Measurements from ENCODE around the gene IFT52.
A peak's percentile ranks its signal among the peaks of the same experiment; 100 is the strongest.
"Not testable (repeated sequence)": the region's sequence is repeated elsewhere in the genome, so short reads cannot be mapped to it uniquely, and the experiment has no call there.

The IFT52 gene

DNA sequence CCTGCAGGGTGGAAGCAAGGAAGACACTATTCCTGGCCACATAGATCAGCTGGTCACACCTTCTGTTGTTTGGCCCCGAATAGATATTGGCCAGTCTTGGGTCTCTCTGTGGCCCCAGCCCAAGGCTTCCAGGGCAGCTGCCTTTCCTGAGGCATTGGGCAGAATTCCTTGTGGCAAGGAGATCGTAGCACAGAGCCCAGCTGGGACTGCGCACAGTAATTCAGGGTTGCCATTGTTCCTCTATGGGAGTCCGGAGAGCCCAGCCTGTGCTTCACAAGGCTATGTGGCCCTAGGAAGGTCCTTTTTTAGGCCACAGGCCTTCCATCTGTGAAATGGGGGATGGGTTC is 25.0 kb upstream of the IFT52 start:
- peak in 9 of 51 donors; percentile 7 to 50 (median 18) for DNase-seq

DNA sequence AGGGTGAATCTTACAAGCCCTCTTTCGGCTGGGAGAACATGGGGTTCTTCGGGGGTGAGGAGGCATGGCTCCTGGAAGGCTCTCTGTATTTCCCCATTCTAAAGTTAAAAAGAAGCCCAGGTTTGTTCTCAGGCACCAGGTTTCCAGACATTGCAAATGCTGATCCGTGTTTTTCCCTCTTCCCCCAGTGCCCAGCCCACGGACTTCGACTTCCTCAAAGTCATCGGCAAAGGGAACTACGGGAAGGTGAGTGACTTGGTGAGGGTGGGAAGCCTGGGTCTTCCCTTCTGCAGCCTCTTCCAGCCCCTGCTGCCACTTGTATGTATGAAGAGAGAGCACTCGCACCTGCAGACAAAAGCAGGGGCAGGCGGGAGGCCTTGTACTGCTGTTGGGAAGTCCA is 23.3 kb upstream of the IFT52 start:
- no peak for DNase-seq

DNA sequence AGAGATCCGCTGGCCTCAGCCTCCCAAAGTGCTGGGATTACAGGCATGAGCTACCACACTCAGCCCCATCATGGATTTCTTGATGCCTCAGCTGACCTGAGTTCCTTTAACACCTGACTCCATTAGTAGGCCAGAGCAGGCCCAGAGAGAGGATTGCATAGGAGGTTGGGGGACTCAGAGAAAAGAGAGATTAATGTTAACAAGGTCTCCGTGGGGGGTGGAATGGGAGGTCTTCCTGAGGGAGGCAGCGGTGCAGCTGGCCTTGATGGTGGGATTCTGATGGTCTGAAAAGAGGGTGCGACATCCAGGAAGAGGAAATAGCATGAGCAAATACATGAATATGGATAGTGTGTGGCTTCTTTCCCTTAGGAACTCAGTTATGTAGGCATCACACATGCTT is 22.0 kb upstream of the IFT52 start:
- DNase-seq, result no peak

DNA sequence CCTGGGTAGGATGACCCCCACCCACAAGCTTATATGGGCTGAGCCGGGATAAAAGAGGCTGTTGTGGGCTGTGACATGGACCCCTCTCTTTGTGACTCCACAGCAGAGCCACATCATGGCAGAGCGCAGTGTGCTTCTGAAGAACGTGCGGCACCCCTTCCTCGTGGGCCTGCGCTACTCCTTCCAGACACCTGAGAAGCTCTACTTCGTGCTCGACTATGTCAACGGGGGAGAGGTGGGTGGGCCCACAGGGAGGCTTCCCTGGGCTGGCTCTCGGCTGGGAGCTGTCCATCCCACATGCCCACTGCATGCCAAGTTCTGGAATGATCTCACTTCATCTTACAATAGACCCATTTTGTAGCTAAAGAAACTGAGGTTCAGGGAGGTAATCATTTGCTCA is 21.5 kb upstream of the IFT52 start:
- DNase-seq, result no peak

DNA sequence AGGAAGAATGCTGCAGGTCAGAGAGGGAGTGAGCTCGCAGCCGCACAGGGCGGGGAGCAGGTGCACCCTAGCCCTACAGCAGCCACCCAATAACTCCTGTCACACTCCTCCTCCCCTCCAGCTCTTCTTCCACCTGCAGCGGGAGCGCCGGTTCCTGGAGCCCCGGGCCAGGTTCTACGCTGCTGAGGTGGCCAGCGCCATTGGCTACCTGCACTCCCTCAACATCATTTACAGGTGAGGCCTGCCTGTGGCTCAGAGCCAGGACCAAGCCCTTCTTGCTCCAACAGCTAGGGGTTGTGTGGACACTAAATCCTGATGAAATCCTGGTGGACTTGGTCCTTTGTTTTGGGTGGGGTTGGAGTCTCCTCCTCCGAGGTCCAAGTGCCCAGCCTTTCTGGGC is 20.2 kb upstream of the IFT52 start:
- DNase-seq, result no peak

DNA sequence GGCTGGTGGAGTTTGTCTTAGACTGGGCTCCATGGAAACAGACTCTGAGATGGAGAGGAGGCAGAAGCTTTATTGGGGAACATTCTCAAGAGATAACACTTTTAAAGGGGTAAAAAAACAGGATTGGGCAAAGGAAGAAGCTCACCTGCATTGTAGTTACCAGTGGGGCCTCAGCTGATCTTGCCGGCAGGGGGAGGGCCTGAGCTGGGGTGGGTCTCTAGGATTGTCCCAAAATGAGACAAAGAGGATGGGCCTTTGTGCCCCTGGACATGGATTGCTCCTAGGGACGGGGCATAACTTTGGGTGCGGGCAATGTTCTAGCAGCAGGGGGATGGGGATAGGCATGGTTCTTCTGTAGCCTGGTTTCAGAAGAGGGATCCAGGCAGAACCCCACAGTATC is 19.4 kb upstream of the IFT52 start:
- DNase-seq, result no peak

DNA sequence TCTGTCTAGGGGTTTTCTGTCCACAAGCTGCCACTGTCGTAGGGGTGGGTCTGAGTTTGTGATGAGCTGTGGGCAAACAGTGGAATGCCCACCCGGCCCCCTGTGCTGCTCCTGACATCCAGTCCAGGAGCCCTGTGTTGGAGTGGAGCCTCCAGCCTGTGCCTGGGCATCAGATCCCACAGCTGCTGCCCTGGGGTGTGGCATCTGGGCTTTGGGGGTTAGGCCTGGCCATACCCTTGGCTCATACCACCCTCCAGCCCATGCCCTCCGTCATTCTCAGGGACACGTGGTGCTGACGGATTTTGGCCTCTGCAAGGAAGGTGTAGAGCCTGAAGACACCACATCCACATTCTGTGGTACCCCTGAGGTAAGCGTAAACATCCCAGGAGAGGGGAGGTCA is 19.0 kb upstream of the IFT52 start:
- no peak for DNase-seq

DNA sequence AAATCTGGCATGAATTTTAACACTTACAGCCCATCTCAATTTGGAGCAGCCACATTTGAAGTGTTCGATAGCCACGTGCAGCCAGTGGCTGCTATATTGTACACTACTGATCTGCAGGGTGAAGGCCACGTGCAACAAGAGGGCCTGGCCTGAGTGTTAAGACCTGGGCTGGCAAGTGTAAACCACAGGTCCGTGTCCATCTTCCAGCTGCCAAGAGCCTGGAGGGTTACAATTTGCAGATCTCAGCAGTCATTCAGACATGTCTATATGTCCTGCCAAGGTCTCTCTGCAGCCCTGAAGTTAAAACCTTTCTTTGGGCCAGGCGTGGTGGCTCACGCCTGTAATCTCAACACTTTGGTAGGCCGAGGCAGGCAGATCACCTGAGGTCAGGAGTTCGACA is 17.8 kb upstream of the IFT52 start:
- DNase-seq, result no peak

DNA sequence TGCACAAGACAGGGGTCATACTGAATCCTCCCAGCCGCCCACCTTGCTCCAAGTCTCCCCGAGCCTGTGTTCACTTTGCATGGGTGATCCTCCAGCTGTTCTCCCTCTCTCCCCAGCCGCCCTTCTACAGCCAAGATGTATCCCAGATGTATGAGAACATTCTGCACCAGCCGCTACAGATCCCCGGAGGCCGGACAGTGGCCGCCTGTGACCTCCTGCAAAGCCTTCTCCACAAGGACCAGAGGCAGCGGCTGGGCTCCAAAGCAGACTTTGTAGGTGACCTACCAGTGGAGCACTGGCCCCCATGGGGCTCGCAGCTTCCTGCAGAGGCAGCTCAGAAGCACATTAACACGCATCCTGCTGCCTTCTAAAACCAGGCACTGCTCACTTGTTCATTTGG is 14.6 kb upstream of the IFT52 start:
- no peak for DNase-seq

DNA sequence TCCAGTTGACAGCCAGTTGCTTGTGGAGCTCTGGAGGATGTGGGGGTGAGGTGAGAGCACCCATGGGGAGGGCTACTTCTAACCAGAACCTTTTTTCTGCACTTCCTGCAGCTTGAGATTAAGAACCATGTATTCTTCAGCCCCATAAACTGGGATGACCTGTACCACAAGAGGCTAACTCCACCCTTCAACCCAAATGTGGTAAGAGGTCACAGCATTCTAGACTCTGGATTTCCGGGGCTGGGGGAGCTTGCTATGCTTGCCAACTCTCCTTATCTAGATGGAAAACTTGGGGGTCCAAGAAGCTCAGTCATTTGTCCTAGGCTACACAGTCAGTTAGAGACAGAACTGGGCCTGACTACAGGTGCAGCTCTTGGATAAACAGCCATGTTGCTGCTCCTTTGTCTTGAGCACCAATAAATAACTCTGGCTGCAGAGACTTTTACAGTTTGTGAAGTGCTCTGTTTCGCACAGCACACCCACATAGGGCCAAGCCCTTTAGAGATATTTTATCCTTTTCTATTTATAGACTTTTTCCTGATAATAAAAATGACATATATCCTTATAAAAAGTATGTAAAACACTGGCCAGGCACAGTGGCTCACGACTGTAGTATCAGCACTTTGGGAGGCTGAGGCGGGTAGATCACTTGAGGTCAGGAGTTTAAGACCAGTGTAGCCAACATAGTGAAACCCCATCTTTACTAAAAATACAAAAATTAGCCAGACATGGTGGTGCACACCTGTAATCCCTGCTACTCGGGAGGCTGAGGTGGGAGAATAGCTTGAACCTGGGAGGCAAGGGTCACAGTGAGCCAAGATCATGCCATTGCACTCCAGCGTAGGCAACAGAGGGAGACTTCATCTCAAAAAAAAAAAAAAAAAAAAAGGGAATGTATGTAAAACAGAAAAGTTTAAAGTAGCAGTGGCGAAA is 10.6 kb upstream of the IFT52 start:
- DNase-seq, result no peak

DNA sequence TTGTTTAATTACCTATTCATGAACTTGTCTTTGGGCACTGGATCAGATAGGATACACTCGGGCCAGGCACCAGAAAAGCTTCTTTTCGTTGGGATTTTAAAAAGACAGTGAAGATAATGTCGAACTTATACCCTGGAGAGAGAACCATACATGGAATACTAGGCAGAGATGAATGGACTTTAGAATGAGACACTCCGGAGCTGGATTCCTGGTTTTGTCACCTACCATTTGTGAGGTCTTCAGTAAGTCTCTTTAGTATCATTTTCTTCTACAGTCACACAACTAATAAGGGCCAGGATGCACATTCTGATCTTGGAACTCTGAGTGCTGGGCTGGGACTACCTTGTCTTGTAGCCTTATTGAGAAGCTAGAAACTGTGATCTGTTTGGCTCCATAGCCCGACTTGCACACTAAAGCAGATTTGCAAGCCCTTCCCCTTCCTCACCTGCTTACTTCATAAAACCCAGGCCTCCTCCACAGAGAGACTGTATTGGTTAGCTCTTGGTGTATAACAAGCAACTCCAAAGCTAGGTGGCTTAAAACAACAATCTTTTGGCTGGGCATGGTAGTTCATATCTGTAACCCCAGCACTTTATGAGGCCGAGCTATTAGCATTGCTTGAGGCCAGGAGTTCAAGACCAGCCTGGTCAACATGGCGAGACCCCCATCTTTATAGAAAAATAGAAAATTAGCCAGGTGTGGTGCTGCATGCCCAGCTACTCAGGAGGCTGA is 7.4 kb upstream of the IFT52 start:
- DNase-seq, result no peak

DNA sequence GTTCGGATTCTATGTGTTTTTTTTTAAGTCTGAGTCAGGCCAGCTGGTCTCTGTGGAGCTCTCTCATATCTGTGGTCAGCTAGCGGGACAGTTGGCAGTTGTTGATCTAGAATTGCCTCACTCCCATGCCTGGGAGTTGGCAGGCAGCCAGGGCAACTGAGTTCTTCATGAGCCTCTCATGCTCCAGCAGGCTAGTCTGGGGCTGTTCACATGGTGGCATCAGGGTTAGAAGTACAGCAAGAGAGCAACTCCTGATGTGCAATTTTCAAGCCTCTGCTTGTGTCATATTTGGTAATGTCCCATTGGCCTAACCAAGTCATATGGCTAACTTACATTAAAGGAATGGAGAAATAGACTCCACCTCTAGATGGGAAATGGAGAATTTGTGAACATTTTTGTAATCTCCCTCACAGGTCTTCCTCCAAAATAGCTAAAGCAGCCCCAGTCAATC is 6.7 kb upstream of the IFT52 start:
- DNase-seq, result peak in 42 of 51 donors; percentile 2 to 84 (median 58)

DNA sequence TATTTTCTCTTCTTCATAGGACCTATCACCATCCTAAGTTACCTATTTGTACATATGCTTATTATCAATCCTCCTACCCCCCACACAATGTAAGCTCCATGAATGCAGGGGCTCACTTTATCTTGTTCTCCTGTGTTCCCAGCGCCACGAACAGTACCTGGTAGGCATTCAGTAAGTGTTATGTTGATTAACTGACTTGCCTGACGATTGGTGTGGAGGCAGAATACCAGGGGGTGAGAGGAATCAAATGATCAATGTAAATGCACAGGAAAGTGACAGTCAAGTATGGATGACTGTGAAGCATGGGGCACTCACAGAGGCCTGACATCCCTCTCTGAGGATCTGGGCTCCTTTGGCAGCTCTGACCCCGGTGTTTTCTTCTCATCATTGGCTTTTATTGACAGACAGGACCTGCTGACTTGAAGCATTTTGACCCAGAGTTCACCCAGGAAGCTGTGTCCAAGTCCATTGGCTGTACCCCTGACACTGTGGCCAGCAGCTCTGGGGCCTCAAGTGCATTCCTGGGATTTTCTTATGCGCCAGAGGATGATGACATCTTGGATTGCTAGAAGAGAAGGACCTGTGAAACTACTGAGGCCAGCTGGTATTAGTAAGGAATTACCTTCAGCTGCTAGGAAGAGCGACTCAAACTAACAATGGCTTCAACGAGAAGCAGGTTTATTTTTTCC is 6.1 kb upstream of the IFT52 start:
- no peak for DNase-seq

DNA sequence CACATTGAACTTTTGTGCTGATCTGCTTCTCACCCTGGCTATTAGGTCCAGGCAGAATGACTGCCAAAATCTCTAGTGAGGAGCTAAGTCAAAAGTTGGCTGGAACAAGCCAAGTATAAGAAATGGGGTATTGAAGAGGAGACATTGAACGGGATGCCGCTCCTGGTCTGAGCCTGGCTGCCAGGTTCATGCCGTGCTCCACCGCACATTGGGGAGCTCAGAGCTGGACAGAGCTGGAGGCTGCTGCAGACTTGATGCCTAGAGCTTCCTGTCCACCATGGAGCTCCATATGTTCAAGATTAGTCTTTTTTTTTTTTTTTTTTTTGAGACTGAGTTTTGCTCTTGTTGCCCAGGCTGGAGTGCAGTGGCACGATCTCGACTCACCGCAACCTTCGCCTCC is 4.1 kb upstream of the IFT52 start:
- peak in 1 of 51 donors; percentile 7 for DNase-seq

DNA sequence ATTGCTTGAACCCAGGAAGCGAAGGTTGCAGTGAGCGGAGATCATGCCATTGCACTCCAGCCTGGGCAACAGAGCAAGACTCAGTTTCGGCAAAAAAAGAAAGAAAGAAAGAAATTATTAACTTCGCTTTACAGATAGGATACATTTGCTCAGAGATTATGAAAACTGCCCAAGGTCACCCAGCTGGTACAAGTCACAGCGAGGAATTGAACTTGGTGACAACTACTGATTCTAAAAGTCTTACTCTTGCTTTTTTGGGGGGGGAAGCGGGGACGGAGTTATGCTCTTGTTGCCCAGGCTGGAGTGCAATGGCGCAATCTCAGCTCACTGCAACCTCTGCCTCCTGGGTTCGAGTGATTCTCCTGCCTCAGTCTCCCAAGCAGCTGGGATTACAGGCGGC is 2.2 kb upstream of the IFT52 start:
- DNase-seq, result not testable (repeated sequence)

DNA sequence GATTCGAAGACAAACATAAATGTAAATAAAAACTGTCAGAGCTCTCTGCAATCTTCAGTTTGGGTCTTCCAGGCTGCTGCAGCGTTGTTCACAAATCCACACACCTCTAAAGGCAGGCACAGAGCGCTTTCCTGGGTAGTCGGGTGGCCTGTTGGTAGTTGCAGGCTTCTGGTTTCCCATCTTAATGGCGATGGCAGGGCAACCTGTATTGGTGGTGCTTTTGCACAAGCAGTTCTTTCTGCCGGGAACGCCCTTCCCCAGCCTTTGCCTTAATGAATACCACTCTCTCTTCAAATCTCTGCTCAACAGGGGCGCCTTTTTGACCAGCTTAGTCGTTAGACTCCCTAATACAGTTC is 723 bp upstream of the IFT52 start:
- peak in 18 of 51 donors; percentile 9 to 59 (median 28) for DNase-seq

DNA sequence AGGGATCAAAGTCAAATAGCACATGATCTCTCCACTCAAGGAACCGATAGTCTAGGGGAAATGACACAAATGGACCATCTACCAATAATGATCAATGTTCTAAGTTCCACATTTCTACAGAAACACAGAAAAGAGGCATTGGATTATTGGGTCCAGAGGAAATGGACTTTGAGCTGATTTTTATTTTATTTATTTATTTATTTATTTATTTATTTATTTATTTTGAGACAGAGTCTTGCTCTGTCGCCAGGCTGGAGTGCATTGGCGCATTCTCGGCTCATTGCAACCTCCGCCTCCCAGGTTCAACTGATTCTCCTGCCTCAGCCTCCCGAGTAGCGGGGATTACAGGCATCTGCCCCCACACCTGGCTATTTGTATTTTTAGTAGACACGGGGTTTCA is 11.2 kb downstream of the IFT52 start:
- DNase-seq, result not testable (repeated sequence)

DNA sequence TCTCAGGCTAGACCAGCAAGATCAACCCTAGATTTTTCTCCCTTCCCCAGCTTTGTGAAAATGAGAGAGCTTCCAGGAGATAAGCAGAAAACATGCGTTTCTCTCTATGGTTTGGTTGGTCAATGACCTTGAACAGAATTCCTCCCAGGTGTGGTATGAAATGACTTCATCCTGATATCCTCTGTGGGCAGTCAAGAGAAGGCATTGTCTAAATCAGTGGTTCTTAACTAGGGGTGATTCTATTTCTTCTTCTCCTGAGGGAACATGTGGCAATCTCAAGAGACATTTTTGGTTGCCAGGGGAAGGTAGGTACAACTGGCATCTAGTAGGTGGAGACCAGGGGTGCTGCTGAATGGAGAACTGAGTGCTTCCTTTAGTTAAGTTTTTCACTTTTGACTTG is 12.4 kb downstream of the IFT52 start:
- no peak for DNase-seq

DNA sequence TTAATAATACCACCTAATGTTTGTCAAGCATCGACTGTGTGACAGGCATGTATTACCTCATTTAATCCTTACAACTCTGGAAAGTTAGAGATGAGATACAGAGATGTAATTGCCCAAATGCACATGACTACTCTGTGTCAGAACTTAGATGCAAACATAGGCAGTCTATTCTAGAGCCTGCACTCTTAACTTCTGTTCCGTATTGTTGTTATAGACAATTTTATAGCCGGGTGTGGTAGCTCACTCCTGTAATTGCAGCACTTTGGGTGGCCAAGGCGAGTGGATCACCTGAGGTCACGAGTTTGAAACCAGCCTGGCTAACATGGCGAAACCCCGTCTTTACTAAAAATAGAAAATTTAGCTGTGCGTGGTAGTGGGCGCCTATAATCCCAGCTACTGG is 15.0 kb downstream of the IFT52 start:
- no peak for DNase-seq

DNA sequence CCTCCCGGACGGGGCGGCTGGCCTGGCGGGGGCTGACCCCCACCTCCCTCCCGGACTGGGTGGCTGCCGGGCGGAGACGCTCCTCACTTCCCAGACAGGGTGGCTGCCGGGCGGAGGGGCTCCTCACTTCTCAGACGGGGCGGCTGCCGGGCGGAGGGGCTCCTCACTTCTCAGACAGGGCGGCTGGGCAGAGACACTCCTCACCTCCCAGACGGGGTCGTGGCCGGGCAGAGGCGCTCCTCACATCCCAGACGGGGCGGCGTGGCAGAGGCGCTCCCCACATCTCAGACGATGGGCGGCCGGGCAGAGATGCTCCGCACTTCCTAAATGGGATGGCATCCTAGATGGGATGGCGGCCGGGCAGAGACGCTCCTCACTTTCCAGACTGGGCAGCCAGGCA is 16.5 kb downstream of the IFT52 start:
- DNase-seq, result not testable (repeated sequence)

DNA sequence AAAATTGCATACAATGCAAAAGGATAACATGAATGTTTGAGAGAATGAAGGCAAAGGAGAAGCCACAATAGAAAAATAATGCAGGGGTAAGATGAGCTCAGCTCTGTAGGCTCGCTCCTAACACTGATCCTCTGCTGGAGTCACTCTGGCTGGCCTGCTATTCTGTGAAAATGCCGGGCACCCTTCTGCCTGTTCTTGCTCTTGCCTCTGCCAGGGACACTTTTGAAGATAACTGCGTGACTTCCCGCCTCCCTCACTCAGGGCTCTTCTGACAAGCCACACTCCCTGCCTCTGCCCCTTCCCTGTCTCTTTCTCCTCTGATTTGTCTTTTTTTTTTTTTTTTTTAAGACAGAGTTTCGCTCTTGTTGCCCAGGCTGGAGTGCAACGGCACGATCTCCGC is 40.9 kb downstream of the IFT52 start:
- DNase-seq, result no peak

DNA sequence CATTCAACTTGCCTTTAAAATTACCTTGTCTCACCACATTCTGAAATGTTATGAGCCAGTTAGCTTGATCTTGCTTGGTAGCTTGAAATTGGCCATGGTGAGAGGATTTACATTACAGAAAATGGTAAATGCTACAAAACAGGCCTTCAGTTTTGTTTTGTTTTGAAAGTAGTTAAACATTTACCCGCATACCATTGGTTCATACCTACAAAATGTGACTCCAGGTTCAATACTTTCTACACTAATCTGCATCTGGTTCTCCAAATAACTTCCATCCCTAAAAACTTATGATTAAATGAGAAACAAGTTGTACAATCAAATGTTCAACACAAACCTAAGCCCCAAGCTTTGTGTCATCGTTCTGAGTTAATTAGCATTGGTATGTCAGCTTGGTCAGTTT is 45.7 kb downstream of the IFT52 start:
- DNase-seq, result no peak
